ENCODE data around the gene AKAP7.
"Not testable (repeated sequence)": the region's sequence is repeated elsewhere in the genome, so short reads cannot be mapped to it uniquely, and the experiment has no call there.

The AKAP7 gene

DNA sequence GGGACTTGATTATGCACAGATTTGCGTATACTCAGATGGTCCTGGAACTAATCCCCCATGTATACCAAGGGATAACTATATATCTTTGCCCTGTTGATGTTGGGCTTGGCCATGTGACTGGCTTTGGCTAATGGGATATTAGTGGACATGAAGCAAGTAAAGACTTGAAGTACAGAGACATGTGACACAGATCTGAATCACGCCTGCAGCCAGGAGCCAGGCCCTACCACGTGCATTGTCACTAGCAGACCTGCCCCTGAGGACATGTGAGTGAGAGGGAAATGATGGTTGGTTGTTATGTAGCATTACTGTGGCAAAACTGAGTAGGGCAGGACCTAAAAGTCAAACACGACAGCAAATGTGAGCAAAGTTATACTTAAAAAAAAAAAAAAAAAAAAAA lies 155.7 kb downstream of the AKAP7 start:
- no peak for DNase-seq (ENCODE audit: low read depth in 2 of 2)

DNA sequence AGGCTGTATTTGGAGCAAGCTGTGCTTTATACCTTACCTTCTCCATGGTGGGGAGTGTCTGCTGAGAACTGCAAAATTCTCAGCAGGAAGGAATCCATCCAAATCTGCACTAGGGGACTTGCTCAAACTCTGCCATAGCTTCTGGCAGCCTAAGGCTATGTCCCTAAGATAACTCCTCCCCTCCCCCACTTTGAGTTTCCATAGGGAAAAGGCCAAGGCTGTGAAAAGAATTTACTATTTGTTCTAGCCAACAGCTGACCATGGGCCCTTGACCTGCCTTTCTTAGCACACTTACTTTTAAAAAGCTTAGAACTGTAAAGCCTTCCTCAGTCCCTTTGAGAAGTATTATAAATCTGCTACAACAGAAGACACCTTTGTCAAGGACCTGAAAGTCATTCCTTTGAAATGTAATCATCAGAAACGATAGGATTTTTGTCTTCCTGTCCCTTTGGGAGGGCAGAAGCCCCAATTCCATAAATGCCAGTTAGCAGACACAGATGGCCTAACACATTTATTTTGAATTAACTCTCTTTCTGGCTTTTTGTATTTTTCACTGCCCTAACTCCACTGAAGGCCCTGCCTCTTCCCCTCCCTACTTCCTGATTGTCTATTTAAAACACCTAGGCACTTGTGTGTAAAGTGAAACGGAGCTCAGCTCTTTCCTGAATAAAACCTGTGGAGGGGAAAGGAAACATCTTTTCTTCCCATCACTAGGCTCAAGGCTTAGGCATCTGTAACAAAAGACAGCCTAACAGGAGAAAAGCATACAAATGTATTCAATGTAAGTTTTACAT lies 157.1 kb downstream of the AKAP7 start:
- DNase-seq (ENCODE audit: low read depth in 2 of 2) = no peak

DNA sequence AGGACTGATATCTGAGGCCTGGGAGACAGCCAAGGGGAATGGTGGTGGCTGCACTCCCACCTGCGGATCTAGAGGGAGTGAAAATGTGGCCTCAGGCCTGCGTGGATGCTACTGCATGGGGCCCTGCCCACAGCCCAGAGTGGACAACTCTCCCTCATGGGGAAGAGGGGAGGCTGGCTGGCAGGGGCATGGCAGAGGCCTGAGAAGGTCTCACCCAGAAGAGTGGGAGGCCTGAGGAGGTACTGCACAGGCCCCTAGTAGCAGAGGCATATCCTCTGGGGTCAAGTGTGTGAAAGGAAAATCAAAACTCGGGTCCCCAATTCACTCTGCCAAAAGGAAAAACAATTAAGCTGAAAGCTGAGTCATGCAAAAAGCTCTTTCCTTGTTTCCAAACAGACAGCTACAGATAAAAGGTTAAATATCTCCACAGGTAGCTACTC lies 158.2 kb downstream of the AKAP7 start:
- DNase-seq (ENCODE audit: low read depth in 2 of 2) = no peak

DNA sequence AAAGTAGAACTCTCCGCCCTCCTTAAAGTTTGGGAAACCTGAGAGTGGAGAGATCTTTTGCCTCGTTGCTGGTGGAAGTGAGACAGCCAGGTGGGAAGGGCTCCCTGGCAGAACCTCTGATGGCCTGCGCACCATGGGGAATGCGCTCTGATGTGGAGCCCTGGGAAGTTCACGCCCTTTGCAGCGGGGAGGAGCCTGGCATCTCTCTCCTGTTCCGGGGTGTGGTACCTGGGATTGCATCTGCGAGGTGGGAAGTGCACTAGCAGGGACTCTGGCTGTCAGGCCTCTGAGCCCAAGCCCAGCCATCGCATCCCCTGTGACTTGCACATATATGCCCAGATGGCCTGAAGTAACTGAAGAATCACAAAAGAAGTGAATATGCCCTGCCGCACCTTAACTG lies 159.8 kb downstream of the AKAP7 start:
- DNase-seq (ENCODE audit: low read depth in 2 of 2) = no peak

DNA sequence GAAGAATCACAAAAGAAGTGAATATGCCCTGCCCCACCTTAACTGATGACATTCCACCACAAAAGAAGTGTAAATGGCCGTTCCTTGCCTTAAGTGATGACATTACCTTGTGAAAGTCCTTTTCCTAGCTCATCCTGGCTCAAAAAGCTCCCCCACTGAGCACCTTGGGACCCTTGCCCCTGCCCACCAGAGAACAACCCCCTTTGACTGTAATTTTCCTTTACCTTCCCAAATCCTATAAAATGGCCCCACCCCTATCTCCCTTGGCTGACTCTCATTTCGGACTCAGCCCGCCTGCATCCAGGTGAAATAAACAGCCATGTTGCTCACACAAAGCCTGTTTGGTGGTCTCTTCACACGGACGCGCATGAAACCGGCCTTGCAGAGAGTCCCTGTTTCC lies 165.6 kb downstream of the AKAP7 start:
- not testable (repeated sequence) for DNase-seq (ENCODE audit: low read depth in 2 of 2)

DNA sequence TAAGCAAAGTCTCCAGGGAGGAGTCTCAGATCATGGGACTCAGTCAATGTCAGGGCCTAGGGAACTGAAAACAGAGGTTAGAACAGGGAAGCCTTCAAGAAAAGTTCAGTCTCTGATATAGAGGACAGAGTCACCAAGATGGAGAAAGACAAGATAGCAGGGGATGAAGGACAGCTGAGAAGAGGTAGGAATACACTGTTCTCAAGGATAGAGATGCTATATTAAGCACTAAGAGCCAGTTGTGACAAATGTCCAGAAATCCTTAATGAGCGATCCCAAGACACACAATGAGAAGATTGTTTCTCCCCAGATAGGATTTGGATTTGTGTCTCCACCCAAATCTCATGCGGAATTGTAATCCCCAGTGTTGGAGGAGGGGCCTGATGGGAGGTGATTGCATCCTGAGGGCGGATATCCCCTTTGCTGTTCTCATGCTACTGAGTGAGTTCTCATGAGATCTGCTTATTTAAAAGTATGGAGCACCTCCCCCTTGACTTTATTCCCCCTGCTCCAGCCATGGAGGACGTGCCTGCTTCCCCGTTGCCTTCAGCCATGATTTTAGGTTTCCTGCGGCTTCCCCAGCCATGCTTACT lies 168.2 kb downstream of the AKAP7 start:
- no peak for DNase-seq (ENCODE audit: low read depth in 2 of 2)

DNA sequence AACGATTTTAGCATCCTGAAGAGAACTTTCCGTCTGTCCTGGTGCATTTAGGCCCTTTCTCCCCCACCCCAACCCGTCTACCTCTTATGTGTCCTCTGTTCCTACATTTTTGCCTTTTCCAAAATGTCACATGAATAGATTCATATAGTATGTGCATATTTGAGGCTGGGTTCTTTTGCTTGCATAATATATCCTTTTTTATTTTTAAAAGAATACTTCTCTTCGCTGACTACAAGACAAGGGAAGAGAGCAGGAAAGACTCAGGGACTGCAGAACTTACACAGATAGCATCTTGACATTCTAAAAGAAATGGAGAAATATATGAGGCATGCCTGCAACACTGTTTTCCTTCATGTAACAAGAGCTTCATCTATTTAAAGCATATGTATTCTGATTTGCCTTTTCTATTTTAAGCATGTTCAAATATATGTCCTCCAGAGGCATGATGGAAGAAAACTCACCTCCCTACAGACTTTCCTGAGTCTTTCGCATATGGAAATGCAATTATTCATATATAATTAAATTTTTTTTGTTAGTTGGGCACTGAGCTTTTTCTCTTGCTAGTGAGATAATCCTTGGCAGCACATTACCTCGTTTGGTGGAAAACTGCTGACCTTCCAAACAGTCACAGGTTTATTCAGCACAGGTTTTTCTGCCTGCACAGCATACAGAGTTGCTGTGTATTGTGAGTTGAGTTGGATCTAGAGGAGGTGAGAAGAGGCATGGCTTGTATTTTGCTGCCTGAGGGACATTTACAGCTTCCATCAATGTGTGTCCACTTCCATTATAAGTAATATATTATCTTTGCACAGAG lies 170.0 kb downstream of the AKAP7 start:
- no peak for DNase-seq (ENCODE audit: low read depth in 2 of 2)

DNA sequence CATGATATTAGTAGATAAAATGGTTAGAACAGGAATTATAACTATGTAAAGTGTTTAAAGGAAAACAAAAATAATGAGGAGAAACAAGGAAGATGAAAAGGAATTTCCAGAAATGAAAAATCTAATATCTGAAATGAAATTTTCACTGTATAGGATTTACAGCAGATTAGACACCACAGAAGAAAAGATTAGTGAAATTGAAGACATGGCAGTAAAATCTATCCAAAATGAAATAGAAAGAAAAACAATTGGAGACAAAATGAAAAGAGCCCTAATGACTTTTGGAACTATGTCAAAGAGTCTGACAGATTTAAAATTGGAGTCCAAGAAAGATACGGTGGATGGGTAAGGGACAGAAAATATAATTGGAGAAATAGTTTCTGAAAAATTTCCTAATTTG lies 174.2 kb downstream of the AKAP7 start:
- DNase-seq (ENCODE audit: low read depth in 2 of 2) = no peak

DNA sequence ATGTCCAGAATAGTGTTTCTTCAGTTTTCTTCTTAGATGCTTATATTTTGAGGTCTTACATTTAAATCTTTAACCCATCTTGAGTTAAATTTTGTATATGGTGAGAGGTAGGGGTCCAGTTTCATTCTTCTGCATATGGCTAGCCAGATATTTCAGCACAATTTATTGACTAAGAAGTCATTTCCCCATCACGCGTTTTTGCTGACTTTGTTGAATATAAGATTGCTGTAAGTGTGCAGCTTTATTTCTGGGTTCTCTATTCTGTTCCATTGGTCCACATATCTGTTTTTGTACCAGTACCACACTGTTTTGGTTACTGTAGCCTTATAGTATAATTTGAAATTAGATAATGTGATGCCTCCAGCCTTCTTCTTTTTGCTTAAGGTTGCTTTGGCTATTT lies 179.6 kb downstream of the AKAP7 start:
- no peak for DNase-seq (ENCODE audit: low read depth in 2 of 2)

DNA sequence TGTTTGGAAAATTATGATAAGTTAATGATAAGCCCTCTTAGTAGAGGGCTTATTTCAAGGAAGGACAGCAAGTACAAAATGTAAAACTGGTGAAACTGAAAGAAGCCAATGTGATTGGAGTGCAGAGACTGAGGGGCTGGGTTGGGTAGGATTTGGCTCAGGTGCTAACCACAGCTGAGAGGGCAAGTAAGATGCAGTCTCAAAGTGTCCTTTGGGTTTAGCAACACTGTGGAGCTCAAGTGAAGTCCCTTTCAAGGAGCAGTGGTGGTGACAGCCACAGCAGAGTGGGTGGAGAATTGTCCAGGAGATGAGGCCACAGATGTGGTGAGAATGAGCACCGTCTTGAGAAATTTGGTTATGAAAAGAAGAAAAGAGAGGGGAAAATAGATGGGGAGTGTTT lies 181.4 kb downstream of the AKAP7 start:
- DNase-seq (ENCODE audit: low read depth in 2 of 2) = no peak

DNA sequence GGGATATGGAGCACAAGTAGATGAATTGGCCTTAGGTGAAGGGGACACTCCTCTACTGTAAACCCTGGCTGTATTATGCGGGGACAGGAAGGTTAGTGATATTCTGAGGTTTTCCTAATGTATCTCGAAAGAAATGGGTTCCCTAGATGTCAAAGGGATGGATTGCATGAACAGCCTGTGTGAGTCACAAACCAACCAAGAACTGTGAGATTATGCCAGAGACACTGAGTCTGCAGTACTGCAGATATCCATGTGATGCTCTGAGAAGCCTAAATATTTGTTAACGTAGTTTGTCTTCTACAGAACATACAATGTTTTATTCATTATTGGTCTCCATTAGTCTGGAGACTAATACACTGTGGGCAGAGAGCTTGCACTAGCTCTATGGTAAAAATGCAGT lies 182.2 kb downstream of the AKAP7 start:
- no peak for DNase-seq (ENCODE audit: low read depth in 2 of 2)

DNA sequence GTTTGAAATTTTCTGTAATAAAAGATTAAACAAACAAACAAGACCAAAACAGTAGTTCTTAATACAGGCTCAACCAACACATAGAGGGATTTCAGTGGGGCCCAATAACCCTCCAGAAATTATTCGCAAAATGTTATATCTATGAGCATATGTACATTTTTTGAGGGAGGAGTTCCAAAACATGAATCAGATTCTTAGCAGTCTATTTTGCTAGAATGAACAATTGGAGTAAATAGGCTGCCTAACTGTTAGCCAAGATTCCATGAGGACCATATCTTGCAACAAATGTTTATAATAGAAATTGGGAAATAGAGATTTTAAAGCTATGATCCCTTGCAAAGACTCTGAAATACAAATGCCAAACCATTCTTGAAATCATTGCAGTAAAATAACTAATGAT lies 186.3 kb downstream of the AKAP7 start:
- no peak for DNase-seq (ENCODE audit: low read depth in 2 of 2)

DNA sequence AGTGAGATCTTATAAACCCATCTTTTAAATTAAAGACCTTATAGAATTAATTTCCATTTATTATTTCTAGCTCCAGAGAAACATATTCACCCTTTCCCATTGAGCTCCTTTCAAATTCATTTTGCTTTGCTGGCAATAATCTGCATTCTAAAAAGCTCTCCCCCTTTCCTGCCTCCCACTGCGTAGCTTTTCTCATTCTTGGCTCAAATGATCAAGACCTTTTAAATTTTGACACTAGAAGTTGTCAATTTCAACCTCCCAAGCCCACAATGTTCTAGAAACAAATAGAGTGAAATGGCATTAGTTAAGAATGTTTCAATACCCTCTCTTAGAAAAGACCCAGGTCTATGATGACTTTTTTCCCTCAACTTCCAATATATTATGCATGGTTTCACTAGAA lies 186.9 kb downstream of the AKAP7 start:
- DNase-seq (ENCODE audit: low read depth in 2 of 2) = no peak

DNA sequence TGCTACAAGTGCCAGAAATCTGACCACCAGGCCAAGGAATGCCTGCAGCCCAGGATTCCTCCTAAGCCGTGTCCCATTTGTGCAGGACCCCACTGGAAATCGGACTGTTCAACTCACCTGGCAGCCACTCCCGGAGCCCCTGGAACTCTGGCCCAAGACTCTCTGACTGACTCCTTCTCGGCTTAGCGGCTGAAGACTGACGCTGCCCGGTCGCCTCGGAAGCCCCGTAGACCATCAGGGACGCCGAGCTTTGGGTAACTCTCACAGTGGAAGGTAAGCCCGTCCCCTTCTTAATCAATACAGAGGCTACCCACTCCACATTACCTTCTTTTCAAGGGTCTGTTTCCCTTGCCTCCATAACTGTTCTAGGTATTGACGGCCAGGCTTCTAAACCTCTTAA lies 190.4 kb downstream of the AKAP7 start:
- not testable (repeated sequence) for DNase-seq (ENCODE audit: low read depth in 2 of 2)

DNA sequence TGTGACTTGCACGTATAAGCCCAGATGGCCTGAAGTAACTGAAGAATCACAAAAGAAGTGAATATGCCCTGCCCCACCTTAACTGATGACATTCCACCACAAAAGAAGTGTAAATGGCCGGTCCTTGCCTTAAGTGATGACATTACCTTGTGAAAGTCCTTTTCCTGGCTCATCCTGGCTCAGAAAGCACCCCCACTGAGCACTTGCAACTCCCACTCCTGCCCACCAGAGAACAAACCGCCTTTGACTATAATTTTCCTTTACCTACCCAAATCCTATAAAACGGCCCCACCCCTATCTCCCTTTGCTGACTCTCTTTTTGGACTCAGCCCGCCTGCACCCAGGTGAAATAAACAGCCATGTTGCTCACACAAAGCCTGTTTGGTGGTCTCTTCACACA lies 193.5 kb downstream of the AKAP7 start:
- DNase-seq (ENCODE audit: low read depth in 2 of 2) = not testable (repeated sequence)

DNA sequence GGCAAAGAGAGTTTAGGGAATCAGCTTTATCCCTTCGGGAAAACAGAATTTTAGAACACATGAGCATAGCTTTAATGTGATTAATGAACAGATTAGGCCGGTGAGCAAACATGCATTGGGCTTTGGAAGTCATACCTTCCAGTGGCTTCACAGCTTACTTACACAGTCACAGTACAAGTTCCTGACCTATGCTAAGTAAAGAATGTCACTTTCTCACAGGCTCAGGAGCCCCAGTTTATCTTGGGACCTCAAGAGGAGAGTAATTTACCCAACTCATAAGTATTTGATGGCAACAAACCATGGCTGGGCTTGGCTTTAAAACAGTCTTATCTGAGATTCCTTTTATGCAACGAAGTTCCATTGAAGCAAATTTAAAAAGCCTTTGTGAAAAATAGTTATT lies 195.9 kb downstream of the AKAP7 start:
- DNase-seq (ENCODE audit: low read depth in 2 of 2) = no peak

DNA sequence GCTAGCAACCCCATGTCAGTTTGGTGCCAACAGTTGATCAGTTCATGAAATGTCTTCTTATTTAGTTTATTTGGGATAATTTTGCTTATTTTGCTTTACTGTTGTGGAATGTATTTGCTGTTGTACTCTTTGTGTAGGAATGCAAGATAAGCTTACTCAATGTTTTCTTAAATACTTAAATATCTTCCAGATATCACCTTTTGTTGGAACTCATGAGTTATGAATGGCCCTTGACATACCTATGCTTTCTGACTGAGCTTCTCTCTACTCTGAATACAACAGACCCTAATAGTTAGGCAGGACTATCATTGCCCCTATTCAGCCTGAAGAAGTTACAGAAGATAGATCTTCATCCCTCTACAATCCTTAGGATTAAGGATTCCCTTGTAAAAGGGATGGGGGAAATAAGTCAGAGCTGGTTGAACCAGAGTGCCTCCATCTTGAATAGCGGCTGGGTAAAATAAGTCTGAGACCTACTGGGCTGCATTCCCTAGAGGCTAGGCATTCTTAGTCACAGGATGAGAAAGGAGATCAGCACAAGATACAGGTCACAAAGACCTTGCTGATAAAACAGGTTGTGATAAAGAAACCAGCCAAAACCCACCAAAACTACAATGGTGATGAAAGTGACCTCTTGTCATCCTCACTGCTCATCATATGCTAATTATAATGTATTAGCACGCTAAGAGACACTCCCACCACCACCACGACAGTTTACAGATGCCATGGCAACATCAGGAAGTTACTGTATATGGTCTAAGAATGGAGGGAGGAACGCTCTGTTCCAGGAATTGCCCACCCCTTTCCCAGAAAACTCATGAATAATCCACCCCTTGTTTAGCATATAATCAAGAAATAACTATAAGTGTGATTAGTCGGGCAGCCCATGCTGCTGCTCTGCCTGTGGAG lies 196.9 kb downstream of the AKAP7 start:
- DNase-seq (ENCODE audit: low read depth in 2 of 2) = no peak
